Upper lobe of left lung (tissue), 4 donors: ENCODE results near the gene PBX3.

Experiments
- POLR2A ChIP-seq, 4 donors: fragments of 450-650 bp; IDR thresholded peaks; one replicate each; pipeline ENCODE4 v1.5.1; 2016 to 2017; ENCODE audit warnings: antibody characterized with exemption in 4 of 4, mild to moderate bottlenecking in 2 of 4
- POLR2AphosphoS5 ChIP-seq, 2 donors: sonication (generic); formaldehyde crosslinking; IDR thresholded peaks; one replicate each; pipeline ENCODE4 v1.5.1; 2017; ENCODE audit warnings: antibody characterized with exemption in 2 of 2

DNA sequence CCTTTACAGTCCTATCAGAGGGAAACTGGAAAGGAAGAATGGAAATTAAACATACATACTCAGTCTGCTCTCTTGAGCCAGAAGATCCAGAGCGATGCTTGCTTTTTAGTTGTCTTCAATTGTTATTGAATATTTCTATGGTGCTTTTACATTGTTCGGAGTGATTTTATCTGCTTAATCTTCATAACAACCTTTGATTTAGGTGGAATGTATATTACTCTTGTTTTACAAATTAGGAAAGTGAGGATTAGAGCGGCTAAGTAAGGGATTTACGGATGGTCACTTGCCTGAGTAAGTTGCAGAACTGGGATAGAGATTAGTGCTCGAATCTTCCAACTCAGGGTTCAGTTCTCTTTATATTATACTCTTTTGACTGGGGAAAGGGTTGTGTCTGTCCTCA, 69.1 kb downstream of the PBX3 start:
- TF ChIP-seq POLR2AphosphoS5 (IDR thresholded peaks at IDR 0.05) = no peak
- TF ChIP-seq POLR2A (IDR thresholded peaks at IDR 0.05) = no peak
